Measurements from ENCODE around the gene CUTC. TPM values are rescaled to one million over a fixed set of nuclear protein-coding genes. Genes with fewer than 3 reads are reported as not detected.

The CUTC gene
- polyA plus RNA-seq, 1 of the 3 experiments (the other 2 are of a cell fraction) = 19.4 TPM

GRCh38 chr10:99720387-99720786 lies 11.6 kb upstream of the CUTC start:
- no peak overlapping the region for H3K4me3 ChIP-seq (ENCODE audit: low read depth in 2 of 2, low read length in 1 of 2)
- no peak overlapping the region for H3K27ac ChIP-seq (ENCODE audit: low read depth in 2 of 2, low read length in 1 of 2)
- H3K9ac ChIP-seq = no peak overlapping the region
- no peak overlapping the region for H3K4me2 ChIP-seq
- TF ChIP-seq MAX (IDR thresholded peaks at IDR 0.05; ENCODE audit: low read depth) (no peak), FOXJ3 (CRISPR knock-in tag; IDR thresholded peaks at IDR 0.05) (no peak), CTCF (IDR thresholded peaks at IDR 0.05) (no peak), EP300 (IDR thresholded peaks at IDR 0.05; ENCODE audit: borderline replicate concordance in 1 of 2, low read depth in 1 of 2, low read length in 1 of 2) (no peak), TEAD4 (IDR thresholded peaks at IDR 0.05; ENCODE audit: borderline replicate concordance, insufficient read depth) (no peak), SIN3A (IDR thresholded peaks at IDR 0.05; ENCODE audit: borderline replicate concordance, low read depth, low read length) (no peak), FOXM1 (IDR thresholded peaks at IDR 0.05; ENCODE audit: low read depth) (no peak), TAF1 (IDR thresholded peaks at IDR 0.05; ENCODE audit: borderline replicate concordance, low read depth, low read length) (no peak), RCOR1 (IDR thresholded peaks at IDR 0.05; ENCODE audit: low read length) (no peak), USF1 (IDR thresholded peaks at IDR 0.05; ENCODE audit: borderline replicate concordance, low read depth) (no peak), PBX3 (IDR thresholded peaks at IDR 0.05) (no peak), REST (IDR thresholded peaks at IDR 0.05; ENCODE audit: low read depth, low read length) (no peak), CHD2 (IDR thresholded peaks at IDR 0.05; ENCODE audit: low read length, partially characterized antibody) (no peak), ELF1 (IDR thresholded peaks at IDR 0.05) (no peak), MEF2A (IDR thresholded peaks at IDR 0.05; ENCODE audit: borderline replicate concordance, low read depth) (no peak), POLR2AphosphoS5 (IDR thresholded peaks at IDR 0.05; ENCODE audit: low read depth, low read length) (no peak), RFX5 (IDR thresholded peaks at IDR 0.05; ENCODE audit: low read length) (no peak), ZBTB33 (IDR thresholded peaks at IDR 0.05; ENCODE audit: borderline replicate concordance, low read depth) (no peak), MXI1 (IDR thresholded peaks at IDR 0.05; ENCODE audit: low read depth, low read length) (no peak), YY1 (IDR thresholded peaks at IDR 0.05; ENCODE audit: low read depth) (no peak)
- H3K4me1 ChIP-seq (ENCODE audit: control insufficient read depth in 1 of 2, insufficient read depth in 2 of 2, low read depth in 1 of 2, low read length in 1 of 2) = no peaks in the 10 kb centered on the region
- no peaks in the 10 kb centered on the region for H3K9me3 ChIP-seq
- no peaks in the 10 kb centered on the region for H3K79me2 ChIP-seq (ENCODE audit: insufficient read depth)
- no peak overlapping the region for H2AFZ ChIP-seq (ENCODE audit: low read depth)
- no peaks in the 10 kb centered on the region for H3K27me3 ChIP-seq (ENCODE audit: insufficient read depth)
- no peak for DNase-seq
- POLR2A ChIA-PET = no interaction called here
- H3K36me3 ChIP-seq (replicated peaks in 1 of 2; ENCODE audit: control insufficient read depth in 1 of 2, insufficient read depth in 2 of 2, low read length in 1 of 2) = peaks cover 66 to 76% of the 10 kb centered on the region in 2 experiments
- no peaks in the 10 kb centered on the region for H4K20me1 ChIP-seq (ENCODE audit: insufficient read depth)
- no peaks in the 10 kb centered on the region for H3K9me2 ChIP-seq
- WGBS (ENCODE audit: low lambda C conversion rate) = 66% methylated on average over 2 of the region's 2 CpGs
- CTCF ChIA-PET = no interaction called here
- peaks cover 10% of the 10 kb centered on the region for H3F3A ChIP-seq (replicated peaks; ENCODE audit: insufficient read depth)

Measured in SK-N-SH (cell line).